Rectal smooth muscle tissue (tissue), 1 donor: ENCODE measurements around the gene ELOVL6.

Experiments used
- H3K27ac ChIP-seq: one replicate; pipeline ENCODE4 v1.7.0; 2013; ENCODE audit warnings: low read depth, low read length, inconsistent platforms
- H3K27me3 ChIP-seq: one replicate; pipeline ENCODE4 v1.7.0; 2013; ENCODE audit warnings: low read length; ENCODE audit not compliant: control insufficient read depth, insufficient read depth
- H3K36me3 ChIP-seq: one replicate; pipeline ENCODE4 v1.7.0; 2013; ENCODE audit warnings: low read length; ENCODE audit not compliant: control insufficient read depth, insufficient read depth
- H3K4me1 ChIP-seq: one replicate; pipeline ENCODE4 v1.7.0; 2013; ENCODE audit warnings: low read length; ENCODE audit not compliant: control insufficient read depth, insufficient read depth
- H3K4me3 ChIP-seq: one replicate; pipeline ENCODE4 v1.7.0; 2013; ENCODE audit warnings: low read length
- H3K9ac ChIP-seq: one replicate; pipeline ENCODE4 v1.7.0; 2013; ENCODE audit warnings: low read length

The ELOVL6 gene

DNA sequence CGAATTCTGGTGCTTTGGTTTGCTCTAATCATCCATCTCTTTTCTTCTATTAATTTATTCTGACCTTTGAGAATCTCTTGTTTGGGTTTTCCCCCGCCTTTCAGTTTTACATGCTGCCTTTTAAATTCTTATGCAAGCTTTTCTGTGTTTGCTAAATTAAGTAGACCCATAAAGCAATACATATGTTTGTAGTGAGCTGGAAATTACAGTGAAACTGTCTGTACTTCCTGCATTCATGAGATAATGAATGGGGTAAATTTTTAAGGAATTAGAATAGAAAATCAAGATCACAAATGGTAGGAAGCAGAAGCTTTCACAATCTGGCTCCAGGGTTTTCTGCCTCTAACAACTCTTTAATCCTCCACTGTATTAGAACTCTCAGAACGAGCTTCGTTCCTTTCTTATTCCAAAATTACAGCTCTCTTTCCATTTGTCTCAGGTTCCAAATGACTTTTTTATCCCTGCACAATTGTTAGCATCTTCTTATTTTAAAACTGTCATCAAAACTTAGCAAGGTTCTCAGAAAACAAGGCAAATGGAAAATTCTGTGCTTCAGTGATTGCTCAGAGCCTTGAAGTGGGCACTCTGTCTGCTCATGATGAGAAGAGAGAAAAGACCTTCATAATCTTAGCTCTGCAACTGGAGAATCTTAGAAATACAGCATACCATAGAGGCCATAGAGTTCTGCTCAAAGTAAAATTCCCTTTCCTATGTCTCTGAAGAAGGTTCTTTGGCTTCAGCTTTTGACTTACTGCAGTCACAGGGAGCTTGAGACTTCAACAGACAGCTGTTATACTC lies 177.6 kb downstream of the ELOVL6 start:
- no peaks in the 10 kb centered on the region for H3K27me3 ChIP-seq
- H3K4me1 ChIP-seq = no peaks in the 10 kb centered on the region
- H3K36me3 ChIP-seq = no peaks in the 10 kb centered on the region
- H3K27ac ChIP-seq = no peak overlapping the region
- no peak overlapping the region for H3K4me3 ChIP-seq
- H3K9ac ChIP-seq = no peak overlapping the region

DNA sequence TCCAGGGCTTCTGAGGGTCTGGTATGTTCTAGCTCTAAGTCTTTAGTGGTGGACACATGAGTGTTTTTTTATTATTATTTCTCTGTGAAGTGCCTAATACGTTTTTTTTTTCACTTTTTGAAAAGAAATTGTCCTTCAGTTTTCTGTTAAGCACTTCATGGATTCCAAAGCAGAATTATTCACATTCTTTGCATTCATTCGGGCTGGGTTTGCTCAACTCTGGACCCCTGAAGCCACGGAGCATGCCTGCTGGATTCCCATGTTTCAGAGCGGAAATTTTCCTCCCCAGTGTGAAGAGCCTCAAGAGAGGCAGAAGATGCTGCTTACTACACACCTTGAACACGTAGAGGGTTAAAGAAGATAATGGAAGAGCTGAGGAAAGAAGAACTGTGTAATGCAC lies 178.3 kb downstream of the ELOVL6 start:
- Histone ChIP-seq H3K36me3 (no peaks in the 10 kb centered on the region), H3K4me3 (no peak overlapping the region), H3K4me1 (no peaks in the 10 kb centered on the region), H3K9ac (no peak overlapping the region), H3K27ac (no peak overlapping the region), H3K27me3 (no peaks in the 10 kb centered on the region)

DNA sequence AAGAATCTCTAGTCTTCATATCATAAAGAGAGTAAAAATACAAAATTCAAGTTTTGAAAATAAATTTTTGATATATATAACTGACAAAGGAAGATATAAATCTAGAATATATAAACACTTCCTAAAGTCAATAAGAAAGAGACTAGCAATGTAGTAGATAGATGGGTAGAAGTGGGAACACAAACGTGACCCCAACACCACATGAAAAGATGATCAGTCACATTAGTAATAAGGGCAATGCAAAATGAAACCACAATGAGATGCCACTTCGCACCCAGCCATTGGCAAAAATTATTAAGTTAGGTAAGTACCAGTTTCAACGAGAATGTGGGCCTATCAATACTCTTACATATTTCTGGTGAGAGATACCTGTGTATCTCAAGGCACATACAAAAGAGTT lies 179.3 kb downstream of the ELOVL6 start:
- no peak overlapping the region for H3K4me3 ChIP-seq
- H3K27me3 ChIP-seq = no peaks in the 10 kb centered on the region
- no peaks in the 10 kb centered on the region for H3K4me1 ChIP-seq
- no peaks in the 10 kb centered on the region for H3K36me3 ChIP-seq
- no peak overlapping the region for H3K27ac ChIP-seq
- no peak overlapping the region for H3K9ac ChIP-seq

DNA sequence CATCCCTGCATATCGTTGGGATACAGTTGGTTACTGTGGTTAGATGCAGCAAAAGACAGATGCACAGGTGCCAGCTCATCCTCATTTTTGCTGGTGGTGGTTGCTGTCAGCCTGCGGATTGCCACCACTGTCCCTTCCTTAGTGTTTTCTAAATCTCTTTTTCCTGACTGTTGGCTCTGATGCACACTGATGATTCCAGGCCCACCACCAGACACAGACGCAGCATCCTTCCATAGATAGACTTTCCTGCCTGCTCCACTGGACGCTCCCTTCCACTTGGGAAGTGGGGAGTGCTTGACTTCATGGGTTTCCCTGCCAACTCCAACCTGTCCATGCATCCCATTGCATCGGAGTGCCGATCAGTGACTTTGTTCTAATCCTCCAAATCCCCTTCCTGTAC lies 184.2 kb downstream of the ELOVL6 start:
- H3K27me3 ChIP-seq = no peaks in the 10 kb centered on the region
- H3K4me1 ChIP-seq = no peaks in the 10 kb centered on the region
- H3K9ac ChIP-seq = no peak overlapping the region
- H3K4me3 ChIP-seq = no peak overlapping the region
- H3K27ac ChIP-seq = no peak overlapping the region
- no peaks in the 10 kb centered on the region for H3K36me3 ChIP-seq

DNA sequence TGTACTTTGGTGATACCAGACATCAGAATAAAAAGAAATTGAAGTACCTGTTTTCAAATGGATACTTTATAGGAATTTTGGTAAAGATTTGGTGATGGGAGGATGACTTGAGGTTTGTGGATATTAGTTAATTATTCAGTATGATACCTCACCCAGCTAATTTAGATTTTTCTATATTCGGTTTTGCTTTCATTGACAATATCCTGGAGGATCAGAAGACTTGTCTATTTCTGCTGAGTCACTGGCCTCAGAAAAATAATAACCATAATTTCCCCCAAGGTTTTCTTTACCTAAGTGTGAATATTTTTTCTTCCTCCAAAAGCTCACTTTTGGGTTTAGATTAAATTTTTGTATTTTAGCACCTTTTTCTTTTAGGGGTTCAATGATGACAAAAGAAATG lies 185.5 kb downstream of the ELOVL6 start:
- no peak overlapping the region for H3K9ac ChIP-seq
- no peaks in the 10 kb centered on the region for H3K36me3 ChIP-seq
- H3K27ac ChIP-seq = no peak overlapping the region
- no peaks in the 10 kb centered on the region for H3K27me3 ChIP-seq
- H3K4me1 ChIP-seq = no peaks in the 10 kb centered on the region
- H3K4me3 ChIP-seq = no peak overlapping the region

DNA sequence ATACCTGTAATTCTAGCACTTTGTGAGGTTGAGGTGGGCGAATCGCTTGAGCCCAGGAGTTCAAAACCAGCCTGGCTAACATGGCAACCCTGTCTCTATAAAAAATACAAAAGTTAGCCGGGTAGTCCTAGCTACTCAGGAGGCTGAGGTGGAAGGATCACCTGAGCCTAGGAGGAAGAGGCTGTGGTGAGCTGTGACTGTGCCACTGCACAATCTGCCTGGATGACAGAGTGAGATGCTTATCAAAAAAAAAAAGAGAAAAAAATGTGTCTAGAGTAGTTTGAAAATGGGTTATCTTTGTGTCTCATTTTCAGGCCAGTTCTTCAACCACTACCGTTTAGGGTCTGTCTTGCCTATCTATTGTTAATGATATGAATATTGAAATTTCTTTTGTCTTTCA lies 187.6 kb downstream of the ELOVL6 start:
- Histone ChIP-seq H3K27me3 (no peaks in the 10 kb centered on the region), H3K4me1 (no peaks in the 10 kb centered on the region), H3K36me3 (no peaks in the 10 kb centered on the region), H3K9ac (no peak overlapping the region), H3K27ac (no peak overlapping the region), H3K4me3 (no peak overlapping the region)

DNA sequence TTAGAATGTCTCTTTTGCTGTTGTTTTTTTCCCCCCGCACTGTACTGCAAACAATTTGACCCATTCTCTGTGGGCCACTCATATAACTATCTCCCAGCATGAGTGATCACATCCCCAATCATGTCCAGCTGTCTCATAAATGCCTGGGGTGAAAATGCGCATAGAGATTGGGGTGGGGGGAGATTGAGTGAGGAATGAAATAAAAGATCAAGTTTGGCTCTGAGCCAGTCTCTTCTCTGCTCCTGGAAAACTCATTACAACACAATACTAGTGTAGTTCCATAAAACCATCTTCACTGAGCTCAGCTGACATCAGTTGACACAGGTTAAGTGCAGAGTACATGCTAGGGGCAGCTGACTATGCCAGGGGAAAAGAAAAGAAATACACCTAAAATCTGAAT lies 188.9 kb downstream of the ELOVL6 start:
- Histone ChIP-seq H3K27me3 (no peaks in the 10 kb centered on the region), H3K4me3 (no peak overlapping the region), H3K9ac (no peak overlapping the region), H3K36me3 (no peaks in the 10 kb centered on the region), H3K4me1 (no peaks in the 10 kb centered on the region), H3K27ac (no peak overlapping the region)

DNA sequence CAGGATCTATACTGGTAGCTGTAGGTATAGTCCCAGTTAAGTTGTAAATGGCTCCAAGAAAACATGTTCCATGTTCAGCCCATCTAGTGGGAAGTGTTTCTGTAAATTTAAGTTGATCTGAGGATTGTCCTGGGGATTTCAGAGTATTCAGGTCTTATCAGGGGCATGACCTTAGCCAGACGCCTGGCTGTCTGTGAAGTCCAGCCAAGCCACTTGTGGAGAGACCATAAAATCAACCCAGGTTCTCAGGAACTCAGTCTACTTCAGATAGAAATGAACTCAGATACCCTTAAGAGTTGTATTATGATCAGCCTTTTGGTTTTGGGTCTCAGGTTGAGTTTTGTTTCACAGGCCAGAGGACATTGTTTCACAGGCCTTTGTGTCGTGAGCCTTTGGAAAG lies 189.9 kb downstream of the ELOVL6 start:
- H3K36me3 ChIP-seq = no peaks in the 10 kb centered on the region
- no peak overlapping the region for H3K27ac ChIP-seq
- no peak overlapping the region for H3K4me3 ChIP-seq
- no peaks in the 10 kb centered on the region for H3K27me3 ChIP-seq
- no peak overlapping the region for H3K9ac ChIP-seq
- no peaks in the 10 kb centered on the region for H3K4me1 ChIP-seq

DNA sequence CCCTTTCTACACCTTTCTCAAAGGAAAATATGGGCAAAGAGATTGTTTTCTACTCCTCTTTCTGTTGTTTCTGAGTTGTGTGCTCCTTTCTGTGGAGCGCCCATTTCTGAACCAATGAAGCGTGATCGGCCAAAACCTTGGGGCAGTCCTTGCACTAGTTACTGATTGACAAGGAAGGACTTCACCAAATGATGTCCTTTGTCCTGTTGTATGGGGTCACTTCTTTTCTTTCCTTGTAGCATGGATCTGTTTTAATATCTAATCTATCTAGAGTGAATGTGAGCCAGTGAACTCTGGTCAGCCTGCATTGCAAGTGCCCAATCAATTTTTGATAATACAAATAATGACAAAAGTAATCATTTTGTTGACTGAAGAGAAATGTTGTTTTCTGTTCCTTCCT lies 191.2 kb downstream of the ELOVL6 start:
- Histone ChIP-seq H3K9ac (no peak overlapping the region), H3K27ac (no peak overlapping the region)

DNA sequence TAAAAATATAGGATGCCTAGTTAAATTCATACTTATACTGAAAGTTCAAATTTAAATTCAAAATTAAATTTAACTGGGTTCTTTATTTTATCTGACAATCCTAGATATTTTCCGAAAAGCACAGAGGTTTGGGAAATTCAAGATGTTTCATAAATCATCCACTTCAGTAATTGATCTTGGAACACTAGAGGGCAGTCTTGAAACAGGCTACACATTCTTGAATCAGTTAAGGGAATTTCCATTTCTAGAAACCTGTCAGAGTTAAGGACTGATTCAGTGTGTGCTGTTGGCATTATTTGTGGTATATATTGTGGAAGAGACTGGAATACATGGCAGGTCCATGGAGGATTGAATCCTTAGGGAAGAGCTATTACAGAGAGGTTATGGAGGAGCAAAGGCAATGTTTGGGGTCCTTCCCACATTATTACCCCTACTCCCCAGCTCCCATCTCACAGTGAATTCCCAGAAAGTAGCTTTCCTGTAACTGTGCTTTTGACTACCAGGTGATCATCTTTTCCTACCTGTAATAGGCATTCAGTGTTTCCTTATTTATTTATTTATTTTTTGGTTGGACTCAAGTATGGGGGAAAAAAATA lies 192.9 kb downstream of the ELOVL6 start:
- no peak overlapping the region for H3K9ac ChIP-seq
- H3K36me3 ChIP-seq = no peaks in the 10 kb centered on the region
- H3K27ac ChIP-seq = no peak overlapping the region
- H3K4me3 ChIP-seq = no peak overlapping the region
- no peaks in the 10 kb centered on the region for H3K27me3 ChIP-seq
- no peaks in the 10 kb centered on the region for H3K4me1 ChIP-seq

More for the DNA sequence above, 191.2 kb downstream of the ELOVL6 start:
- Histone ChIP-seq H3K4me3 (no peak overlapping the region), H3K27me3 (no peaks in the 10 kb centered on the region), H3K36me3 (no peaks in the 10 kb centered on the region), H3K4me1 (no peaks in the 10 kb centered on the region)

DNA sequence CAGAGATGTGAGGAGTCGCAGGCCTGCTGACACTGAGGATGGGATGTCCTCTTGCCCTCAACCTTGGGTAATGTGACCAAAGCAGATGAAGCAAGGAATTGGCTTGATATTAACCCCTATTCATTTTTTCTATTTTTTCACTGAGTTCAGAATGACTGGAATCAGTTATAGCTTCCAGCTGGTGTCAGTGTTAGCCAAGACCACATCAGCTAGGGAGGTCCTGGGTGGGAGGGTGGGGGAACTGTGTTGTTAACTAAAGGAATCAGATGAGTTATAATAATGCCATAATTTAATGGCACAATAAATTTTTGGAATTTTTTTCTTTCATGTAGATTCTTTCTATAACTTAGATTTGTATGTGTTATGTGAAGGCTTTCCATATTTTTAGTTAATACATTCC lies 193.9 kb downstream of the ELOVL6 start:
- H3K36me3 ChIP-seq = no peaks in the 10 kb centered on the region
- no peaks in the 10 kb centered on the region for H3K4me1 ChIP-seq
- no peak overlapping the region for H3K27ac ChIP-seq
- no peak overlapping the region for H3K4me3 ChIP-seq
- H3K27me3 ChIP-seq = no peaks in the 10 kb centered on the region
- no peak overlapping the region for H3K9ac ChIP-seq

DNA sequence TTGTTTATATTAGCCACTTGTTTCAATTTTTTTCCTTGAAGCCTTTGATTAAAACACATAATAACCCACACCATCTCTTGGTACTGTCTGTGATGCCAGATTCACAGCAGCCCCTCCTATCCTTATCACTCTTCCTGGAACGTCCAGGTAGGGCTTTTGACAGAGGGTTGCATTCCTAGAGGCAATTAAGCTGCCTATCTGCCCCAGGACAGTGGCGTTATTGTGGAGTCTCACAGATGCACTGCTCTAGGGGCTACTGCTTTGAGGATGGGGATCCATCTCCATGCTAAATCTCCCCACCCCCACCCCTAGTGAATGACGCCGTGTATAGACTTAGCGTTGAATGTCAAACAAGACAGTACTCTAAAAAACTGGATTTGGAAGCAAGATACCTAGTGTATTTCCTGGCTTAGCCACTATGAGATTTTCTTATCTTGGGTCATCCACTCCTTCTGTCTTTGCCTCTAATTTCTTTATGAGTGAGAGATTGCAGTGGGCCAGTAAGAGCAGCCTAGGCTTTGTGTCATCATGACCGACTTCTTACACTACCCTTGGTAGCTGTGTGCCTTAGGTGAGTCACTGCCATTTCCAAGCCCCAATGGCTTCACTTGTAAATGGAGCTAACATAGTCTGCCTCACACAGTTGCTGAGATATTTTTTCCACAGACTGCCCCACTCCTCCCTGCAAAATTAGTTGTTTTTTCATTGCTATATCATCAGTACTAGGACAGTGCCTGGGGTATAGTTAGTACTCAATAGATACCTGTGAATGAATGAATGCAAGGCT lies 194.8 kb downstream of the ELOVL6 start:
- Histone ChIP-seq H3K4me1 (no peaks in the 10 kb centered on the region), H3K4me3 (no peak overlapping the region), H3K27ac (no peak overlapping the region), H3K36me3 (no peaks in the 10 kb centered on the region), H3K9ac (no peak overlapping the region), H3K27me3 (no peaks in the 10 kb centered on the region)
